ENCODE results near the gene RFX8. TPM values are rescaled to one million over a fixed set of nuclear protein-coding genes. Genes with fewer than 3 reads are reported as not detected.

Gene RFX8
- total RNA-seq, 1 experiment from 2014 or later, result 0.77 TPM

- DNase-seq (peak; percentile 40), ATAC-seq (no peak; the same call in 1 of the 2 replicates)
- Histone ChIP-seq H3K79me2 (ENCODE audit: low read length) (no peaks in the 10 kb centered on the region), H3K27me3 (ENCODE audit: low read length) (no peaks in the 10 kb centered on the region), H2AFZ (ENCODE audit: low read length) (no peak overlapping the region), H3K4me1 (ENCODE audit: insufficient read depth, low read length) (peaks cover 42% of the 10 kb centered on the region), H3F3A (ENCODE audit: low read length, unreplicated experiment) (no peaks in the 10 kb centered on the region), H3K4me2 (ENCODE audit: low read length) (peak overlapping the region; percentile 13; the same call in 1 of the 2 replicates), H3K4me3 (ENCODE audit: low read length) (no peak overlapping the region), H3K9me2 (replicated peaks; ENCODE audit: low read length) (no peaks in the 10 kb centered on the region), H3K9me3 (ENCODE audit: low read length) (no peaks in the 10 kb centered on the region), H4K20me1 (ENCODE audit: low read length) (no peaks in the 10 kb centered on the region), H3K9ac (ENCODE audit: low read length) (peak overlapping the region; percentile 60), H3K36me3 (ENCODE audit: low read depth, low read length) (no peaks in the 10 kb centered on the region), H3K27ac (ENCODE audit: low read length) (peak overlapping the region; percentile 88)
- ChIA-PET CTCF (no interaction called here), POLR2A (ENCODE audit: unreplicated experiment) (no interaction called here)
- intact Hi-C loops (cut with micrococcal nuclease), result no loop called here
- TF ChIP-seq EZH2phosphoT487 (IDR thresholded peaks at IDR 0.05; ENCODE audit: borderline replicate concordance, low read length) (no peak), EZH2 (IDR thresholded peaks at IDR 0.05; ENCODE audit: low read length, unreplicated experiment) (no peak), CTCF (conservative IDR thresholded peaks at IDR 0.05; ENCODE audit: low read depth, low read length) (no peak)
- BruUV-seq (replicated peaks), result no TSS peak
Measured at GRCh38 chr2:101361522-101361921, 113.4 kb downstream of the RFX8 start.

- H3K4me1 ChIP-seq (ENCODE audit: insufficient read depth, low read length), result peaks cover 46% of the 10 kb centered on the region
- no TSS peak for BruUV-seq (replicated peaks)
- peak overlapping the region; percentile 60 for H3K9ac ChIP-seq (ENCODE audit: low read length)
- no peaks in the 10 kb centered on the region for H3K27me3 ChIP-seq (ENCODE audit: low read length)
- peak overlapping the region; percentile 88 for H3K27ac ChIP-seq (ENCODE audit: low read length)
- H3K9me2 ChIP-seq (replicated peaks; ENCODE audit: low read length), result no peaks in the 10 kb centered on the region
- no peak overlapping the region for H2AFZ ChIP-seq (ENCODE audit: low read length)
- intact Hi-C loops (cut with micrococcal nuclease), result no loop called here
- peak overlapping the region; percentile 49; the same call in 1 of the 2 replicates for H3K4me2 ChIP-seq (ENCODE audit: low read length)
- TF ChIP-seq CTCF (conservative IDR thresholded peaks at IDR 0.05; ENCODE audit: low read depth, low read length) (no peak), EZH2phosphoT487 (IDR thresholded peaks at IDR 0.05; ENCODE audit: borderline replicate concordance, low read length) (no peak), EZH2 (IDR thresholded peaks at IDR 0.05; ENCODE audit: low read length, unreplicated experiment) (no peak)
- H3K9me3 ChIP-seq (ENCODE audit: low read length), result no peaks in the 10 kb centered on the region
- H3K4me3 ChIP-seq (ENCODE audit: low read length), result no peak overlapping the region
- no peaks in the 10 kb centered on the region for H3K36me3 ChIP-seq (ENCODE audit: low read depth, low read length)
- no peaks in the 10 kb centered on the region for H4K20me1 ChIP-seq (ENCODE audit: low read length)
- POLR2A ChIA-PET (ENCODE audit: unreplicated experiment), result no interaction called here
- ATAC-seq (no peak), DNase-seq (no peak)
- CTCF ChIA-PET, result no interaction called here
- H3F3A ChIP-seq (ENCODE audit: low read length, unreplicated experiment), result no peaks in the 10 kb centered on the region
- H3K79me2 ChIP-seq (ENCODE audit: low read length), result no peaks in the 10 kb centered on the region
Measured at GRCh38 chr2:101361121-101361520, 113.8 kb downstream of the RFX8 start.

- no peak overlapping the region for H2AFZ ChIP-seq (ENCODE audit: low read length)
- H3F3A ChIP-seq (ENCODE audit: low read length, unreplicated experiment), result no peaks in the 10 kb centered on the region
- no peaks in the 10 kb centered on the region for H3K27me3 ChIP-seq (ENCODE audit: low read length)
- peaks cover 53% of the 10 kb centered on the region for H3K4me1 ChIP-seq (ENCODE audit: insufficient read depth, low read length)
- no peaks in the 10 kb centered on the region for H3K9me3 ChIP-seq (ENCODE audit: low read length)
- H4K20me1 ChIP-seq (ENCODE audit: low read length), result no peaks in the 10 kb centered on the region
- TF ChIP-seq CTCF (conservative IDR thresholded peaks at IDR 0.05; ENCODE audit: low read depth, low read length) (no peak), EZH2 (IDR thresholded peaks at IDR 0.05; ENCODE audit: low read length, unreplicated experiment) (no peak), EZH2phosphoT487 (IDR thresholded peaks at IDR 0.05; ENCODE audit: borderline replicate concordance, low read length) (no peak)
- H3K4me2 ChIP-seq (ENCODE audit: low read length), result peak overlapping the region; percentile 49
- no TSS peak for BruUV-seq (replicated peaks)
- peak overlapping the region; percentile 88 for H3K27ac ChIP-seq (ENCODE audit: low read length)
- POLR2A ChIA-PET (ENCODE audit: unreplicated experiment), result no interaction called here
- H3K4me3 ChIP-seq (ENCODE audit: low read length), result no peak overlapping the region
- no peaks in the 10 kb centered on the region for H3K36me3 ChIP-seq (ENCODE audit: low read depth, low read length)
- ATAC-seq (peak; percentile 70), DNase-seq (peak; percentile 89)
- CTCF ChIA-PET, result no interaction called here
- intact Hi-C loops (cut with micrococcal nuclease), result no loop called here
- H3K9ac ChIP-seq (ENCODE audit: low read length), result peak overlapping the region; percentile 61
- H3K79me2 ChIP-seq (ENCODE audit: low read length), result no peaks in the 10 kb centered on the region
- H3K9me2 ChIP-seq (replicated peaks; ENCODE audit: low read length), result no peaks in the 10 kb centered on the region
Measured at GRCh38 chr2:101360232-101360631, 114.7 kb downstream of the RFX8 start.

Data from PC-3 (cell line).